HG03571 (cell line): ENCODE results near the gene F13A1.

Experiments used
- ATAC-seq: cut with Tn5 transposase; IDR thresholded peaks from one replicate; pipeline ENCODE4 v1.9.1; 2021; ENCODE audit not compliant: unreplicated experiment

F13A1 gene

DNA sequence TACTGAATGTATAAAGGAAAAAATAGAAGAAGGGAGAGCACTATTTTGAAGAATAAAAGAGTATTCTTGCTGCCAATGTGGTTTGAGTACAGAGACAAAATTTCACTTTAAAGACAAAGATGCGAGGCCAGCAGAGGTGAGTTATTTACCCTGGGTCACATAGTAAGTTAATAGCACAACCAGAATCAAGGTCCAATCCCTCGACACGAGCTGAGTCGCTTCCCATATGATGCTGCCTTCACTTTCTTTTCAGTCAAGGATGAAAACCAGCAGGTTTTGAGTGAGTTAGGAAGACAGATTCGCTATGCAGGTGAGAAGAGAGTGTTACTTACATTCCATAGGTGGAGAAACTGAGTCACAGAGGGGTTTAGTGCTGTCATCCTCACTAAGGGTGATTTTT lies 75.8 kb downstream of the F13A1 start:
- ATAC-seq = no peak

DNA sequence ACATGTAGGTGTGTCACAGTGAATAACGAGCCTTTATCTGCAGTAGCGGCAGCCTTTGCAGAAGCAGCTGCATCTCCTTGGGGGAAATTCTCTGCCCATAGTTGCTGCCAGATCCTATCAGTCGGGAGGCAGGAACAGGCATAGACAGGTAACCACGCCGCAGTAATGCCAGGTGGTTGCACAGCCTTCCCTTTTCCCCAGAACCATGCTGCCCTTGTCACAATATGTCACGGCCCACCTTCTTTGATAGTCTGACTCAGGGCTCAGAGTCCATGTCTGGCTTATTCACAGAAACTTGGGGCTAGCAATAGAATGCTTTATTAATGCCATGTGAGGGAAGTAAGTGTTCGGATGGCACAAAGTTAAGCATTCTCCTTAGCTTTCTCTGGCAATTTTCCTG lies 76.6 kb downstream of the F13A1 start:
- ATAC-seq = no peak

DNA sequence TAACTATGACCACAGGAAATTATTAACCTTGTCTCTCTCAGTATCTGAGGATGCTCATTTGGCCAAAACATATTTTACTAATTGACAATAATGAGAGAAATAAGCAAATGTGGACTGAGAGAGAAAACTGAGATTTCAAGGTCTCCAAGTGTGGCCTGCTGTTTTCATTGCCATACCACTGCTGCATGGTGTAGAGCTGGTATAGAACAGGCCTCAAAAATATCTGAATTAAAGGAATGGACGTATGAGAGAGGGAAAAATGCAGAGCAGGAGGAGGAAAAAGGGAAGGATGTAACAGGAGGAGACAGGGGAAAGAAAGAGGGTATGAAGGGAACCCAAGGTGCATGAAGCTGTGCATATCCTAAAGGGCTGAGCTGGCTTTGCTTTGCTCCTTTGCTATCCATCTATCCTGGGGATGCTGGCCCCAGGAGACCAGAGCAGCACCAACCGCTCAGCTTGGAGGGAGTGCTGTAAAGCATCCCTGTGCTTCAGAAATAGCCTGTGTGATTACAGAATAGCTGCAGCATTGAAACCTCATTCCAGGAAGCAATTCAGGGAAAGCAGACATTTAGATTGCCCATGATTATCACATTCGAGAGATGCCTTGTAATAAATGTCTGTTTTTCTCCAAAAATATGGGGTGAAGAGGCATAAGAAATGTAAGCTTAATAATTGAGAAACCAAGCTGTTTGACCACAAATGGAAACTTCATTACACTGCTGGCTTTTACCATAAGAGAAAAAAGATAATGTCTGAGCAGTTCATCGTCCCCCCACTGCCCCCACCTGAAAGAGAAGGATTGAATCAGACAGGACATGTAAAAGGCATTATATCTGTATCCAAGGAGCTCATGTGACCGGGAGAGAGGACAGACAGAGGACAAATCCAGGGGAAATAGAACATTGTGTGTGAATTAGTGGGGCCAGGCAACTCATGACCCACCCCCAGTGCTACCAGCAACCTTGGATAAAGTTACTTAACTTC lies 80.6 kb downstream of the F13A1 start:
- ATAC-seq = no peak

DNA sequence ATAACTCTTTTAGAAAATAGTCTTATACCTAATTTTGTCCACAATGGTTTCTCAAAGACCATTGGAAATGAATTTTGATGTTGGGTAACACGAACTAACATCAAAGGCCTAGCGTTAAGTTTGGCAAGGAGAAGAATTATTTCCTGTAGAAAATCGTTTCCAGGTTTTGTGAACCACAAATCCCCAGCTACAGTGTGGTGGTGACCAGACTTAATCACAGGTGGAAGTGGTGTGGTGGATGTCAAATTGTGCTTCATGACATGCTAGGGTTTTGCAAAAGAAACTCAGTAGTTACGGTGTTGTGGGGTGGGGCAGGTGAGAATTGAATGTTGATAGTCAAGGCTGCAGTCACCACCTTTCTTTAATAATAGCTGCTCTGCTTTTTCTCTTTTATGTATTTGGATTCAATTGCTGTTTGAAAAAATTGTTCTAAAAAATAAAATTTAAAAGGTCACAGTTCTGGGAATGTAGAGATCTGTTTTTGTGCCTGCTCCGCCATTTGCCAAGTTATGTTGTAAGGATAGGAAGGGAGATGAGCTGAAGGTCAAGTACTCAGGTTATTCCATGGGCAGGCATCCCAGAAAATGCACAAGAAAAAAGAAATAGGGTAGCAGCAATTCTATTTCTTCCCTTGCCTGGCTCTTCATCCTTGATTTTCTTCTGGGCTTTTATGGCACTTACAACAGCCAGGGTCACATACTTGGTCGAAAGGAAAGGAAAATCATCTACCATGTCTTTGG lies 83.6 kb downstream of the F13A1 start:
- ATAC-seq = no peak

DNA sequence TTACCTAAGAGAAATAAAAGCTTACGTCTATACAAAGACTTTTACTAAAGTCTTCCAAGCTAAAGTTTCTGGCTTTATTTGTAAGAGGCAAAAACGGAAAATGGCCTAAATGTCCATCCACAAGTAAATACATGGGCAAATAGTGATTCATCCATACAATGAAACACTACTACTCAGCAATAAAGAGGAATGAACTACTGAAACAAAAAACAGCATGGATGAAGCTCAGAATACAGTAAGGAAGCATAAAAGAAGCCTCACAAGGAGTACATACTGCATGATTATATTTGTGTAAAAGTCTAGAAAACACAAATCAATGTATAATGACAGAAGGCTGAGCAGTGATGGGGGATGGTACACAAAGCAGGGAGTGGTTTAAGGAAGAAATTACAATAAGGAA lies 84.7 kb downstream of the F13A1 start:
- ATAC-seq = no peak

DNA sequence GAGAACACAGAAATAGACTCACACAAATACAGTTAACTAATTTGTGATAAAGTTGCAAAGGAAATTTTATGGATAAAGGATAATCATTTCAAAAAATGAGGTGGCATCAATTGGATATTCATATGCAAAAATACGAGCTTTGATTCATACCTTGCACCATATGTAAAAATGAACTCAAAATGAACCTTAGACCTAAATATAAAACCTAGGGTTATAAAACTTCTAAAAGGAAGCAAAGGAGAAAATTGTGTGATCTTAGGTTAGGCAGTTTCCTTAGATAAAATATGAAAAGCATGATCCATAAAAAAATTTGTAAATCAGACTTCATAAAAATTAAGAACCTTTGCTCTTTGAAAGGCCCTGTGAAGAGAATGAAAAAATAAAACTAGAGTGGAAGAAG lies 85.5 kb downstream of the F13A1 start:
- ATAC-seq = no peak

DNA sequence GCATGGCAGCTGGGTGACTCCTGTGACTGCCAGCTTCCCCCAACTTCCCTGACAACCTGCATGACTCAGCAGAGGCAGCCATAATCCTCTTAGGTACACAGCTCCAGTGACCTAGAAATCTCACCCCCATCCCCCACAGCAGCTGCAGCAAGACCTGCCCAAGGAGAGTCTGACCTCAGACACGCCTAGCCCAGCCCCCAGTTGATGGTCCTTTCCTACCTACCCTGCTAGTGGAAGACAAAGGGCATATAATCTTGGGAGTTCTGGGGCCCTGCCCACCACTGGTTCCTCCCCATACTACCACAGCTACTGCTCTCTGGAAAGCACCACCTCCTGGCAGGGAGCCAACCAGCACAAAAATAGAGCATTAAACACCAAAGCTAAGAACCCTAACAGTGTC lies 90.2 kb downstream of the F13A1 start:
- ATAC-seq = no peak

DNA sequence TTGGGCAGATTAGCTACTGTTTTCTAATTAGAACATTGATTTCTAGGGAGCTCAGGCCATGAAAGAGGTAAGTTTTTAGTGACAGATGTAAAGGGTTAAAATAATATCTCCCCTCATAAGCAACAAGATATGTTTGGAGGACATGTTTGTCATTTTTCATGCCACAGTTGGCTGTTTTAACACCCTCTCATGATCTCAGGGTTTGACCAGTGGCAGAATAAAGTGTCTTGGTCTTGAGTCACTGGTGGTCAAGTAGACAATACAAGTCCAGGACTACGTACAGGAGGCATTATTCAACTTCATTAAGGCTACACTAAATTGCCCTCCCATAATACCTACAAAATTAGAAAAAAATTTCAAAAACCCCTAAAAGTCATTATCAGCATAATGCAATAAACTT lies 92.6 kb downstream of the F13A1 start:
- no peak for ATAC-seq

DNA sequence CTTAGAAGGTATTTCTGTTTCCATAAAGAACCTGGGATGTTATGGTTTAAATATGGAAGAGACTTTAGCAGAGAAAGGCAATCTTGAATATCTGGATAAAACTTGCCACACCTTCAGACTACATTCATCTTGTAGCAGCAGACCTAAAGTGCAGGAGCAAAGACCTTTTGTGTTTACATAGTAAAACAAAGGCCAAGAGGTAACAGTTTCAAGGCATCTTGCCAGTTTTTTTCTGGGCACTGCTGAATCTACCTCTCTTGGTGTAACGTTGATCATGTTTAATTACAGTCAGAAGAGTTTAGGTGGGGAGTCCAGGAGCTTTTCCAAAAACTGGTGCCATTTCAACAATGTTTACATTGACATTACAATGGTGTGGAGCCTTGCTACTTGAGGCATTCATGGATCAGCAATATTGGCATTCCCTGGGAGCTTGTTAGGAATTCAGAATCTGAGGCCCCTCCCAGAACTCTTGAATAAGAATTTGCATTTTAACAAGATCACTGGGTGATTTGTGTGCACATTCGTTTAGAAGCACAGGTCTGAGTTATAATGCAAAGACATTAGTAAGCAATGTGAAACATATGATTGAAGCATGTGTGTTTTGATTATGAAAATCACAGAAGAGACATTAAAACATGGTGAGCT lies 94.5 kb downstream of the F13A1 start:
- ATAC-seq = no peak

DNA sequence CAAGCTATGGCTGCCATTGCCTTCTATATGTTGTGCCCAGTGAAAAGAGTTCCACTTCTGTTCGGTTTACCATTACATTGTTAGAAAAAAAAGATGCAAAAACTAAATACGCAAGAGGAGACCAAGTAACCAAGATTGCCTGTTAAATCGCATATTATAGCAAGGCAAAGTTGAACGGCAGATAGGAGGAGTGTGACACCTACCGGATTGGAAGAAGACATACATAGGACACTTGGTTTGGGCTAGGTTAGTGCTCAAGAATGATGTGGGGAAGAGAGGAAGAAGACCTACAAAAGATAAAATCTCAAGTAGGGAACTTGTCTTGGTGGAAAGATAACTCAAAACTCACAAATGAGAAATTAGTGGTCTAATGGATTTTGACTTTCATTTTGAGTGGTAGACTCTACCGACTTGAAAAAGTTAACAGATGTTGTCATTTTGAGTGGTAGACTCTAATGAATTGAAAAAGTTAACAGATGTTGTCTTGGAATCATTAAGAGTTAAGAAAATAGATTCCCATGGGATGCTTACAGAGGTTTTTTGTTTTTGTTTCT lies 95.5 kb downstream of the F13A1 start:
- ATAC-seq = no peak

DNA sequence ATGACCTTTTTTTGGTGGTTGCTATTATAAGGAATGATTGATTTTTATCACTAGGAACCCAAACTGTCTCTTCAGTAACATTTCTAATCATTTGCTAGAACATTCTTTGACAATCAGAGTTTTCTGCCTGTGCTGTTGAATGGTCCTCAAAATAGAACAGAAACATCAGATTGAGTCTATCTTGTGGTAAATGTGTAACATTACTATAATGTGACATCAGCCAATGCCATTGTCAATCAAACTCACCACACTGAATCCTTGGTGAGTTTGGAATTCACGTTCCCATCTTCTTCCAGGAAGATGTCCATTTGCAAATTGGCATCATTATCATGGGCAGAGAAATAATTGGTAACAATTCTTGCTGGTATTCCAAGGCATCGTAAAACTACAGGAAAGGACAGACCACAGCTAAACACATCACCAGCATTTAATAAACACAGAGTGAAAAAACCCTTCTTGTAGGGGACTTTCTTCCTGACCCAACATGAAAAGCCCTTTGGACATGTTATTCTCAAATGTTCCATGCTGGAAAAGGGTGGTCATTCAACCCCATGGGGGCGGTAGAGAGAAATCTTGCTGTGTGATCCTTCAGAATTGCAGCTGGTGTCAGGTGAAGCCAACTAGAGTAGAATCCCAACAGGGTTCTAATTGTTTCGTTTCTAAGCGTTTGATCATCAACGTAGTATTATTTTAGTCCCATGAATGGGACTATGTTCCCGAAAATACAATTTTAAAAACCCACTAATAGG lies 98.5 kb downstream of the F13A1 start:
- no peak for ATAC-seq

DNA sequence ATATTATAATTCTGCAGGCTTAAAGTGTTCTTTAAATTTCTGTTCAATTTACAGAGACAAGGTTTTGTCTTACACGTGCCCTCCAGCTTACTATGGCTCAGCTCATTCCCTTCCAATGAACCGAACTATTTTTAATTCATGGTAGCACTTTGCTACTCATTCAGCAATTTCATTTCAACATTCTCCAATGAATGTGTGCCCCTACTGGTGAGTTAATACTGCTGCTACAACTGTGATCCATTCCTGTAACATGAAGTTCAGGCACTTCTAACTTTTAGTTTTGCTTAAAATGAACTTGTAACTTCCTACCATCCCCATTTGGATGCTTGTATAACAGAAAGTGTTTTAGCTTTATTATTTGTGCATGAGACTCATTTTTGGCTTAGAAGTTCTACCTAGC lies 99.7 kb downstream of the F13A1 start:
- no peak for ATAC-seq

DNA sequence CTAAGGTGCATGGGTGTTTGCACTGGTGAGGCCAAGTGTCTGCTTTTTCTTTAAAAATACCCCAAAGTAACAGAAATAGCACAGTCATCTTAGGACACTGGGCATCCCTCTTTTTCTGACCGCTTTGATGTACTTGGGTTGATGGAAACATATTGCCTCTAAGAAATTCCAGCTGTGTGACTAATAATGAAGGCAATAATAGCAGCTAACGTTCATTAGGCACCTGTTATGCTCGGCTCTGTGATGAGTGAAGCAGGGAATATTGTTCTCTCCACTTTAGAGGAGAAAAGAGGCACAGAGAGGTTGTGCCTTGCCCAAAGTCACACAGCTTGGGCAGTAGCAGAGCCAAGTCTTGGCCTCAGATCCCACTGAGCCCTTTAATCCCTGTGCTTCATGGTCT lies 100.7 kb downstream of the F13A1 start:
- ATAC-seq = no peak

DNA sequence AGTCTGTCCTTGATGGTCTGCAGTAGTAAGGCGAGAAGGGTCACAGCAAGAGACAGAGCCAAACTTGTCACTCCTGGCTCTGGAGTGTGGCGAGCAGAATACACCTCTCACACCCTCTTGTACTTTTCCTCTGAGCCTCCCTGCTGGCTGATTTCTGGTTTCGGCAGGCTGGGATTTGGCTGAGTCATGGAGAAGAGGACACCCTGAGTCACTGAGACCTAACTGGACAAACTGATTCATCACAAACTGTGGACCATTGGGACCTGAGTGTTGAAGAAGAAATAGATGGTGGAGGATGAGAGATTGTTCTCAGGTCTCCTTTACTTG lies 101.7 kb downstream of the F13A1 start:
- ATAC-seq = no peak

DNA sequence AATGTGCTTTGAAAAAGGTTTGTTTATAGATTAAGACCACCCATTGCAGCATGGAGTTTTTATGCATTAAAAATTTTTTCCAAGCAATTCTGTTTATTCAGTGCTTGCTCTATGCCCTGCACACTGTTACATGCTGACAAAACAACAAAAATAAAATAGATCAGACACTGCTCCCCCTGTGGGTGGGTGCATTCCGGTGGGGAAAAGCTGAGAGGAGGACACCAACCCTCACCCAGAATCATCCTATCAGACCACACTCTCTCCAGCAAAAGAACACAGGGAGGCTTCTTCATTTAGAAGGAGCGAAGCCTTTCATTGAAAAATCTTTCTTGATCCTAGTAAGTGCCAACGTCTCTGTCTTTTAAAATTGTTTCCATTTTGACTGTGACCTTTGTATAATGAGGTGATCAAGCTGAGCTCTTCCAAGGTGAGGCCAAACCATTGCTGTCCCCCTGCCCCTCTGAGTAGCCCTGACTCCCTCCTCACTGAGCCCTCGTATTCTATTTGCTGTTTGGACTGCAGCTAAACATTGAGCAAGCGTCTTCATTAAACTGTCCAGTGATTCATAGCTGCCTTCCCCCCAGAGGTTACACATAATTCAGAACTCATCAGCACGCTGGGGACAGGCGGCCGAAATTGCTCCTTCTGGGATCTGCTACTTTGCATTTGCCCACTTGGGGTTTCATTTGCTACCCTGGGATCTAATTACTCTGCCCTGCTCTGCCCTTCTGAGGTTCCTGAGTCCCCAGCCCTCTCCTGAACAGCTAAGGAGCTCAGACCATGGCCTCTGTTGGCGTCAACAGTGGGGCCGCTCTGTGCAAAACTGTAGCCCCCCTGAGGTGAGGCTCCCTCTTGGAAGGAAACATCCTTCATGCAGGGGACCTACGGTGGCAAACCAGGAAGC lies 102.4 kb downstream of the F13A1 start:
- no peak for ATAC-seq

DNA sequence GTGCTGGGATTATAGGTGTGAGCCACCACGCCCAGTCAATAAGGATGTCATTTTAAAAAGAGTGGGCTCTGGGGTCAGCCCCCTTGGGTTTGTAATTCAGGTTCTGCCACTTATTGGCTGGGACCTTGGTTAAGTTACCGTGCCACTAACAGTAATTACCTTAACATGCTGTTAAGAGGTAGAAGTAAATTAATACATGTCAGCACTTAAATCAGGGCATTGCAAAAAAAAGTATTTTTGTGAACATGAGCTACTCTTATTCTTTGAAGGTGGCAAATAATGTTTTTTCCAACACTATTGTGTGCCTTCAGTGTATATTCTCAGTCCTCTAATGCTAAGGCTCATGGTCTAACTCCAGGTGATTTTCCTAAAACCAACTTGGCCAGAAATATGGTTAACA lies 109.5 kb downstream of the F13A1 start:
- ATAC-seq = no peak

DNA sequence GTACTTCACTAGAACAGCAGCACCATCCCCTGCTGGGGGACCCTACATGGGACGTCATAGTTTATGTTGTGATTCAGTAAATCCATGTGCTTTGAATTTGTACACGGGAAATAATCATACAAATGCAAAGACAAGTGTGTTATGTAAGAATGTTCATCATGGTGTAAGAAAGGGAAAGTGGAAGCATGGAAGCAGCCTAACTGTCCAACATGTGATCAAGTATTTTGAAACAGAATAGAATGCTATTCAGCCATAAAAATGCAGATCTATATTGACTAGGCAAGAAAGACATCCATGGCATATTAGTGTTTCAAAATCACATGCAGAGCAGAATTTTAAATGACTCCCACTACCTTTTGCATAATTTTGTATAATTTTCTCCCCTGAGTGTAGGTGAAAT lies 117.6 kb downstream of the F13A1 start:
- no peak for ATAC-seq

DNA sequence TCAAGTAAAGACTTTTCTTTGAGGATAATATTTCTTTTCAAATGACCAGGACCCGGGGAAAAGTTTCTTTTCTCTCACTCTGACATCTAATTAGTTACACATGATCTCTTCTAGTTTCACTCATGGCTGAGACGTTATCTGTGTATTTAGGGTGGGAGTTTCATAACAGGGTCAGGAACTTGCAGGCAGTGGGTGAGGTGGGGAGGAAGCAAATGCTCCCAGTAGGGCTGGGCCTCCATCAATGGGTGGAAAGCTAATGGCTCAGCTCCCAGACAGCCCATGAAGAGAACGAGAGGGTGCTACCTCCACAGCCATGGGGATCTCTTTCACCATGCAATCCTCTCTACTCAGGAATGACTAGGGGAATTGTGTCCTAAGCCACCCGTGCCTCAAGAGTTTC lies 119.3 kb downstream of the F13A1 start:
- no peak for ATAC-seq

DNA sequence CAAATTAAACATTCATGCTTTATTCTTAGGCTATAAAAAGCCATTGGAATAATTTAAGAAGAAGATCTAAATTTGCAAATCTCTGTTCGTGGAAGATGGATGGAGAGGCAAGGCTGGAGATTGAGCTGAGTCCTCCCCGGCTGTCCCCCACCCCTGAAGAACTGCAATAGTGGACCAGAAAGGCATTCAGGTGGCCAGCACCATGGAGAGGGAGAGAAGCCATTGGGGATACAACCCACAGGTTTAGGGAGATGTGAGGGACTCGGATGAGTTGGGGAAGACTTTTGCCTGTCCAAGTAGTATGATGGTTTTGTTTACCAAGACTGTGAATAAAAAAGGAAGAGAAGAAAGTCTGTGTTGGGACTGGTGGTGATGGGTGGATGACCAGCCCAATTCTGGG lies 120.8 kb downstream of the F13A1 start:
- ATAC-seq = no peak

DNA sequence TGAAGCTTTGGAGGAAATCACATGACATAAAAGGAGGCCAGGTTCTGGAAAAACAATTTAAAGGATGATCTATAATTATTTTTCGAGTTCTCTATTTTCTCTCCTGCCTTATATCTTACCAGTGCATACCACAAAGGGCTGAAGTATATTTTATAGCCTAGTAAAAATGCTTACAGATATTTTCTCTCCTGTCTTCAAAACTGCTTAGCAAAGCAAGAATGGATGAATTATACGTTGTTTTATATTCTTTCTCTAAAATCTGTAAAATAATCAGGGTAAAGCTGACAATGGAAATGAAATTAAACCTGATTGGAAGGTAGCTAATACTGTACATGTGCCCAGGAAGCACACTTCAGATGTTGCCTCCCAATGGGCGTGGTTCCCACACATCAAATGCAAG lies 123.7 kb downstream of the F13A1 start:
- ATAC-seq = no peak
